Measurements from ENCODE around the gene AP1G2. TPM values are rescaled to one million over a fixed set of nuclear protein-coding genes. Genes with fewer than 3 reads are reported as not detected.
"Not testable (repeated sequence)": the region's sequence is repeated elsewhere in the genome, so short reads cannot be mapped to it uniquely, and the experiment has no call there.

The AP1G2 gene
- total RNA-seq, 1 donor from 2014 or later: 146 TPM

DNA sequence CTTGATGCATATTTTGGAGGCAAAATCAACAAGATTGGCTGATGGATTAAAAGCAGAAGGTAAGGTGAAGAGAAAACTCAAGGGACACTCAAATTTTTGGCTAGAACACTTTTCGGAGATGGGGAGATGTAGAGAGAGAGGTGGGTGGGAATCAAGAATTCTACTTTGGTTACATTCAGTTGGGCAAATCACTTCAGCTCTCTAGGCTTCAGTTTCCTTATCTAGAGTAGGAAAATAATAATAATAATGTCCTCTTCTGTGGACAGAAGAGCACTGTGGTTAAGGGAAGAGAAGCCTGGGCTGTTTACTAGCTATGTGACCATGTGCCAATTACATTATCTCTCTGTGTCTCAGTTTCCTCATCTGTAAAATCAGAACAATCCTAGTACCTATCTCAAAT lies 45.2 kb upstream of the AP1G2 start:
- ATAC-seq (no peak), DNase-seq (no peak)
- Histone ChIP-seq H3K9me3 (no peaks in the 10 kb centered on the region), H3K27ac (peak overlapping the region; percentile 67), H3K4me1 (peaks cover 3% of the 10 kb centered on the region), H3K27me3 (ENCODE audit: low read depth) (no peaks in the 10 kb centered on the region), H3K4me3 (peak overlapping the region; percentile 38), H3K36me3 (no peaks in the 10 kb centered on the region)
- intact Hi-C loops (cut with DNase I): no loop called here
- TF ChIP-seq, protein P1, sequence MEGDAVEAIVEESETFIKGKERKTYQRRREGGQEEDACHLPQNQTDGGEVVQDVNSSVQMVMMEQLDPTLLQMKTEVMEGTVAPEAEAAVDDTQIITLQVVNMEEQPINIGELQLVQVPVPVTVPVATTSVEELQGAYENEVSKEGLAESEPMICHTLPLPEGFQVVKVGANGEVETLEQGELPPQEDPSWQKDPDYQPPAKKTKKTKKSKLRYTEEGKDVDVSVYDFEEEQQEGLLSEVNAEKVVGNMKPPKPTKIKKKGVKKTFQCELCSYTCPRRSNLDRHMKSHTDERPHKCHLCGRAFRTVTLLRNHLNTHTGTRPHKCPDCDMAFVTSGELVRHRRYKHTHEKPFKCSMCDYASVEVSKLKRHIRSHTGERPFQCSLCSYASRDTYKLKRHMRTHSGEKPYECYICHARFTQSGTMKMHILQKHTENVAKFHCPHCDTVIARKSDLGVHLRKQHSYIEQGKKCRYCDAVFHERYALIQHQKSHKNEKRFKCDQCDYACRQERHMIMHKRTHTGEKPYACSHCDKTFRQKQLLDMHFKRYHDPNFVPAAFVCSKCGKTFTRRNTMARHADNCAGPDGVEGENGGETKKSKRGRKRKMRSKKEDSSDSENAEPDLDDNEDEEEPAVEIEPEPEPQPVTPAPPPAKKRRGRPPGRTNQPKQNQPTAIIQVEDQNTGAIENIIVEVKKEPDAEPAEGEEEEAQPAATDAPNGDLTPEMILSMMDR (IDR thresholded peaks at IDR 0.05): no peak

DNA sequence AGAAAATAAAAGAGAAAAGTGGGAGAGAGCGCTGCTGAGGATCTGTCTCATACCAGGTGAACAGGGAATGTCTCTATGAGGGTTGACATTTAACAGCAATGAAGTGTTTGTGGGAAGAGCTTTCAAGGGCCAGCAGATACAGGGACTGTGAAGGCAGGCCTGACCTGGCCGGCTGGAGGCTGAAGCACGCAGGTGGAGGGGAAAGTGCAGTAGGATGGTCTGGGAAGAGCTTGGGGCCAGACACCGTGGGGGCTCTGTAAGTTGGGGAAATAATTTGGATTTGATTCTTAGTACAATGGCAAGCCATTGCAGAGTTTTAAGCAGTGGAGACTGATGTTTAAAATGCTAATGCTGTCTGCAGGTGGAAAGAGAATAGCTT lies 44.8 kb upstream of the AP1G2 start:
- Histone ChIP-seq H3K27ac (peak overlapping the region; percentile 67), H3K4me3 (peak overlapping the region; percentile 38), H3K9me3 (no peaks in the 10 kb centered on the region), H3K36me3 (no peaks in the 10 kb centered on the region), H3K27me3 (ENCODE audit: low read depth) (no peaks in the 10 kb centered on the region), H3K4me1 (peaks cover 3% of the 10 kb centered on the region)
- ATAC-seq: peak; percentile 66 to 84
- TF ChIP-seq, protein P1 (IDR thresholded peaks at IDR 0.05): no peak
- no peak for DNase-seq
- intact Hi-C loops (cut with DNase I): no loop called here

DNA sequence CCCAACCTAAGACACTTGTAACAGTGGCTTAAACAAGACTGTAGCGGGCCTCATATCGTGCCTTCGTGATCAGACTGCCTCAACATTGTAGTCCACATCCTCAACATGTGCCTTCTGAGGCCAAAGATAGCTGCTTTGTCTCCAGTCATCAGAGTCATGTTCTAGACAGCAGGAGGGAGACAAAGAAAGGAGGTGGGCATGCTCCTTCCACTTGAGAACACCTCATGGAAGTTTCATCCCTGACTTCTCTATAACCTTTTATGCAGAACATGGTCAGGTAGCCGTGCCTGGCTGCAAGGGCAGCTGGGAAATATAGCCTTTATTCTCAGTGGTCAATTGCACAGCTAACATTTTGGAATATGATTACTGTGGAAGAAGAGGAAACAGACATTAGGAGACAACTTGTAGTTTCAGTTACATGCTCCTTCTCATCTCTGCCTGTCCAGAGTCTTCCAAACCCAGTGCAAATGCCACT lies 43.3 kb upstream of the AP1G2 start:
- intact Hi-C loops (cut with DNase I): no loop called here
- peaks cover 3% of the 10 kb centered on the region for H3K4me1 ChIP-seq
- peak overlapping the region; percentile 67 for H3K27ac ChIP-seq
- ATAC-seq (no peak), DNase-seq (no peak)
- no peaks in the 10 kb centered on the region for H3K36me3 ChIP-seq
- H3K27me3 ChIP-seq (ENCODE audit: low read depth): no peaks in the 10 kb centered on the region
- H3K4me3 ChIP-seq: no peak overlapping the region
- no peaks in the 10 kb centered on the region for H3K9me3 ChIP-seq
- TF ChIP-seq, protein P1 (IDR thresholded peaks at IDR 0.05): no peak

DNA sequence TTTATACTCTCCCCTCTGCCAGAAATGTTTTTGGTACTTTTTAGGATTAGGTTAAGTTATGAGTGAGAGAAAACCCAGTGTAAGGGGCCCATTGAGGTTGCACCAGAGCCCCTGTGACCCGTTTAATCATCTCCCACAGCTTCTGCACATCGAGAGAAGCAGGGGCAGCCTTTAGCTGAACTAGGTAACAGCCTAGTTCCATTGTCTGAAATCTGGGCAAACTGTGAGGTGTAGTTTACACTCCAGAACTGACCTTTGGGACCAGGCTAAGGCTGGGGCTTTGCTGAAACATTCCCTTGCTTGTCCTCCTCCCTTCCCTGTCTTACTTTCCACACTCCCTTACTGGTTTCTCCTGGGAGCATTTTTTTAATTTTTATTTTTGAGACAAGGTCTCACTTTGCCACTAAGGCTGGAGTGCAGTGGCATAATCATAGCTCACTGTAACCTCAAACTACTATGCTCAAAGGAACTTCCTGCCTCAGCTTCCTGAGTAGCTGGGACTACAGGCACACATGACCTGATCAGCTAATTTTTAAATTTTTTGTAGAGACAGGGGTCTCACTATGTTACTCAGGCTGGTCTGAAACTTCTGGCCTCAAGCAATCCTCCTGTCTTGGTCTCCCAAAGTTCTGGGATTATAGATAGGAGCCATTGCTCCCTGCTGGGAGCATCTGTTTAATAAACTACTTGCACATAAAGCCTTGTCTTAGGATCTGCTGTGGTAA lies 42.7 kb upstream of the AP1G2 start:
- H3K36me3 ChIP-seq: no peaks in the 10 kb centered on the region
- DNase-seq (no peak), ATAC-seq (no peak)
- H3K27me3 ChIP-seq (ENCODE audit: low read depth): no peaks in the 10 kb centered on the region
- TF ChIP-seq, protein P1 (IDR thresholded peaks at IDR 0.05): no peak
- no peaks in the 10 kb centered on the region for H3K9me3 ChIP-seq
- H3K4me3 ChIP-seq: no peak overlapping the region
- H3K4me1 ChIP-seq: peaks cover 3% of the 10 kb centered on the region
- intact Hi-C loops (cut with DNase I): no loop called here
- H3K27ac ChIP-seq: peak overlapping the region; percentile 67

DNA sequence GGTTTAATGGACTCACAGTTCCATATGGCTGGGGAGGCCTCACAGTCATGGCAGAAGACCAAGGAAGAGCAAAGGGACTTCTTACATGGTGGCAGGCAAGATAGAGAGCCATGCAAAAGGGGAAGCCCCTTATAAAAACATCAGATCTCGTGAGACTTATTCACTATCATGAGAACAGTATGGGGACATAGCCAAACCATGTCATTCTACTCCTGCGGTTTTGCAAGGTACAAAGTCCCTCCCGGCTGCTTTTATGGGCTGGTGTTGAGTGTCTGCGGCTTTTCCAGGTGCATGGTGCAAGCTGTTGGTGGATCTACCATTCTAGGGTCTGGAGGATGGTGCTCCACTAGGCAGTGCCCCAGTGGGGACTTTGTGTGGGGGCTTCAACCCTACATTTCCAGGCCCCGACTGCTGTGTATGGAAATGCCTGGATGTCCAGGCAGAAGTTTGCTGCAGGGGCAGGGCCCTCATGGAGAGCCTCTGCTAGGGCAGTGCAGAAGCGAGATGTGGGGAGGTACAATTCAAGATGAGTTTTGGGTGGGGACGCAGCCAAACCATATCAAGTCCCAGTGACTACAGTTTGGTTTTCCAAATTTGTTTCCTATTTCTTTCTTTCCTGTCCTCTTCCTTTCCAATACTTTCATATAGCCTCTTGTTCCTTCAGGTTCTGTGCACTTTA lies 42.0 kb upstream of the AP1G2 start:
- not testable (repeated sequence) for H3K27ac ChIP-seq

DNA sequence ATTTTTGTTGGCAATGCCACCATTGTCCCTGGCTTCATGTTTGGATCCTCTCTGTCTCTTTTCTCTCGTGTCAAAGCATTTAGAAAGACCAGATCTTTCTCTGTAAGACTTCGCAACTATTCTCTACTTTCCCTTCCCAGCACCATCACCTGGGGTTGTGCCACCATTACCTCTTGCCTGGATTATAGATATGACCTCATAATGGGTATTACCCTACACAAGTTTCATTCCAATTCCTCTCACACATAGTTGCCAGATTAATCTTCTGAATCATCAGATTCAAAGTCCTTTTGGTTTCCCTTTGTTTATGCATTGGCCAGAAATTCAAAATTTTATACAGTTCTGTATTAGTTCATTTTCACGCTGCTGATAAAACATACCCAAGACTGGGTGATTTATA lies 41.4 kb upstream of the AP1G2 start:
- intact Hi-C loops (cut with DNase I): no loop called here
- TF ChIP-seq, protein P1 (IDR thresholded peaks at IDR 0.05): no peak
- ATAC-seq: no peak

More for the DNA sequence above, 42.0 kb upstream of the AP1G2 start:
- H3K4me3 ChIP-seq; intact Hi-C loops (cut with DNase I); ATAC-seq; H3K9me3 ChIP-seq; H3K27me3 ChIP-seq (ENCODE audit: low read depth); DNase-seq; H3K36me3 ChIP-seq; H3K4me1 ChIP-seq: not testable (repeated sequence)

More for the DNA sequence above, 41.4 kb upstream of the AP1G2 start:
- Histone ChIP-seq H3K27ac (no peak overlapping the region), H3K9me3 (no peaks in the 10 kb centered on the region), H3K4me1 (peaks cover 3% of the 10 kb centered on the region), H3K27me3 (ENCODE audit: low read depth) (no peaks in the 10 kb centered on the region), H3K4me3 (no peak overlapping the region), H3K36me3 (no peaks in the 10 kb centered on the region)
- no peak for DNase-seq
